ENCODE results near the gene SYPL1.

SYPL1 gene

GRCh38 chr7:106086062-106086461 lies 26.1 kb downstream of the SYPL1 start:
- no peak for TF ChIP-seq CTCF (IDR thresholded peaks at IDR 0.05; ENCODE audit: low read depth, low read length, missing control alignments)
- in situ Hi-C loops (cut with HindIII; ENCODE audit: low sequenced_read_pairs) = no loop called here
- no peak for DNase-seq (ENCODE audit: low read depth)
- no peak overlapping the region for H3K4me3 ChIP-seq (ENCODE audit: low read depth, low read length)

- in situ Hi-C loops (cut with HindIII; ENCODE audit: low sequenced_read_pairs) = no loop called here
- no peak for TF ChIP-seq CTCF (IDR thresholded peaks at IDR 0.05; ENCODE audit: low read depth, low read length, missing control alignments)
- H3K4me3 ChIP-seq (ENCODE audit: low read depth, low read length) = no peak overlapping the region
- DNase-seq (ENCODE audit: low read depth) = no peak
Measured at GRCh38 chr7:106085015-106085414, 27.1 kb downstream of the SYPL1 start.

GRCh38 chr7:106083717-106084116 lies 28.4 kb downstream of the SYPL1 start:
- H3K4me3 ChIP-seq (ENCODE audit: low read depth, low read length) = no peak overlapping the region
- in situ Hi-C loops (cut with HindIII; ENCODE audit: low sequenced_read_pairs) = no loop called here
- TF ChIP-seq CTCF (IDR thresholded peaks at IDR 0.05; ENCODE audit: low read depth, low read length, missing control alignments) = no peak
- no peak for DNase-seq (ENCODE audit: low read depth)

- in situ Hi-C loops (cut with HindIII; ENCODE audit: low sequenced_read_pairs) = no loop called here
- no peak for DNase-seq (ENCODE audit: low read depth)
- H3K4me3 ChIP-seq (ENCODE audit: low read depth, low read length) = no peak overlapping the region
- no peak for TF ChIP-seq CTCF (IDR thresholded peaks at IDR 0.05; ENCODE audit: low read depth, low read length, missing control alignments)
Measured at GRCh38 chr7:106082087-106082854, 29.8 kb downstream of the SYPL1 start.

GRCh38 chr7:106080300-106080987 lies 31.7 kb downstream of the SYPL1 start:
- DNase-seq (ENCODE audit: low read depth) = no peak
- no peak overlapping the region for H3K4me3 ChIP-seq (ENCODE audit: low read depth, low read length)
- no peak for TF ChIP-seq CTCF (IDR thresholded peaks at IDR 0.05; ENCODE audit: low read depth, low read length, missing control alignments)
- in situ Hi-C loops (cut with HindIII; ENCODE audit: low sequenced_read_pairs) = no loop called here

- H3K4me3 ChIP-seq (ENCODE audit: low read depth, low read length) = no peak overlapping the region
- in situ Hi-C loops (cut with HindIII; ENCODE audit: low sequenced_read_pairs) = no loop called here
- no peak for TF ChIP-seq CTCF (IDR thresholded peaks at IDR 0.05; ENCODE audit: low read depth, low read length, missing control alignments)
- DNase-seq (ENCODE audit: low read depth) = no peak
Measured at GRCh38 chr7:106076537-106076936, 35.6 kb downstream of the SYPL1 start.

Data from astrocyte of the cerebellum (primary cell).